AG04450 (cell line): ENCODE measurements around the gene ABHD6. TPM values are rescaled to one million over a fixed set of nuclear protein-coding genes. Genes with fewer than 3 reads are reported as not detected.
"Not testable (repeated sequence)": the region's sequence is repeated elsewhere in the genome, so short reads cannot be mapped to it uniquely, and the experiment has no call there.

ENCODE experiments used
- CTCF ChIA-PET: fragments of 300-600, 350-600 bp; formaldehyde crosslinking; extraction: SDS; loops from one replicate; lab custom pipeline; 2022; ENCODE audit warnings: antibody characterized with exemption, inconsistent platforms; lab: Charles Lee
- POLR2A ChIA-PET: fragments of 350-600 bp; formaldehyde crosslinking; extraction: SDS; loops from one replicate; lab custom pipeline; 2021; ENCODE audit warnings: antibody characterized with exemption, inconsistent platforms; lab: Yijun Ruan, JAX
- DNase-seq: peaks from one replicate; pipeline ENCODE4 v3.0.0-alpha.2; 2011; ENCODE audit warnings: low read depth, low spot score
- H3K27ac ChIP-seq: one replicate; pipeline ENCODE4 v1.5.1; 2012; ENCODE audit warnings: low read depth, low read length, control low read depth
- H3K27me3 ChIP-seq: one replicate; pipeline ENCODE4 v1.6.0; 2012; ENCODE audit warnings: low read length; ENCODE audit not compliant: control insufficient read depth, insufficient read depth
- H3K4me3 ChIP-seq: 2 replicates; pipeline ENCODE4 v1.5.1; 2011; ENCODE audit warnings: mild to moderate bottlenecking, low read depth, low read length, control low read depth
- H3K9me3 ChIP-seq: 2 replicates; pipeline ENCODE4 v1.5.1; 2012; ENCODE audit warnings: low read length; ENCODE audit not compliant: control insufficient read depth, insufficient read depth
- polyA plus RNA-seq: library from polyadenylated mRNA; depleted of rRNA; stranded (reverse); fragments of >200 nt; gene quantifications from 2 replicates; pipeline ENCODE4 v1.2.3, GENCODE V29; 2011
- TF ChIP-seq, protein P1 (sequence below): IDR thresholded peaks from 2 replicates; pipeline ENCODE4 v1.5.1; 2011; ENCODE audit warnings: low read depth, low read length, control low read depth, inconsistent platforms

The ABHD6 gene
- polyA plus RNA-seq, 1 experiment = 8.4 TPM

DNA sequence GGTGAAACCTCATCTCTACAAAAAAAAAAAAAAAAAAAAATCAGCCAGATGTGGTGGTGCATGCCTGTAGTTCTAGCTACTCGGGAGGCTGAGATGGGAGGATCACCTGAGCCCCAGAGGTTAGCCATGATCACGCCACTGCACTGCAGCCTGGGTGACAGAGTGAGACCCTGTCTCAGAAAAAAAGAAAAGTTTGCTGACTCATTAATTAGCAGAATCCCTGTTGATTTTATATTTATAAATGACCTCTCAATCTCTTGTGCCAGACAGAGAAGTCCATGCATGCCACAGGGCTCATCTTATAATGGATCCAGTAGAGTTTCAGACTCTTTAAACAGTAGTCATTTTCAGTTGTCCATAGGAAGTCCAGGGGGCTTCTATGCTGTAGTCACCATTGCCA lies 32.9 kb downstream of the ABHD6 start:
- H3K4me3 ChIP-seq = no peak overlapping the region
- TF ChIP-seq, protein P1, sequence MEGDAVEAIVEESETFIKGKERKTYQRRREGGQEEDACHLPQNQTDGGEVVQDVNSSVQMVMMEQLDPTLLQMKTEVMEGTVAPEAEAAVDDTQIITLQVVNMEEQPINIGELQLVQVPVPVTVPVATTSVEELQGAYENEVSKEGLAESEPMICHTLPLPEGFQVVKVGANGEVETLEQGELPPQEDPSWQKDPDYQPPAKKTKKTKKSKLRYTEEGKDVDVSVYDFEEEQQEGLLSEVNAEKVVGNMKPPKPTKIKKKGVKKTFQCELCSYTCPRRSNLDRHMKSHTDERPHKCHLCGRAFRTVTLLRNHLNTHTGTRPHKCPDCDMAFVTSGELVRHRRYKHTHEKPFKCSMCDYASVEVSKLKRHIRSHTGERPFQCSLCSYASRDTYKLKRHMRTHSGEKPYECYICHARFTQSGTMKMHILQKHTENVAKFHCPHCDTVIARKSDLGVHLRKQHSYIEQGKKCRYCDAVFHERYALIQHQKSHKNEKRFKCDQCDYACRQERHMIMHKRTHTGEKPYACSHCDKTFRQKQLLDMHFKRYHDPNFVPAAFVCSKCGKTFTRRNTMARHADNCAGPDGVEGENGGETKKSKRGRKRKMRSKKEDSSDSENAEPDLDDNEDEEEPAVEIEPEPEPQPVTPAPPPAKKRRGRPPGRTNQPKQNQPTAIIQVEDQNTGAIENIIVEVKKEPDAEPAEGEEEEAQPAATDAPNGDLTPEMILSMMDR = no peak
- ChIA-PET POLR2A (no interaction called here), CTCF (interaction anchor here (0.6 to 4.7 kb wide), 4 partner anchors 32 to 93 kb away, joined by 3 to 24 read pairs (median 8); partner anchors contain the start of genes HTD2 and RPP14)
- H3K27ac ChIP-seq = no peak overlapping the region
- H3K9me3 ChIP-seq = no peaks in the 10 kb centered on the region
- no peaks in the 10 kb centered on the region for H3K27me3 ChIP-seq
- no peak for DNase-seq

DNA sequence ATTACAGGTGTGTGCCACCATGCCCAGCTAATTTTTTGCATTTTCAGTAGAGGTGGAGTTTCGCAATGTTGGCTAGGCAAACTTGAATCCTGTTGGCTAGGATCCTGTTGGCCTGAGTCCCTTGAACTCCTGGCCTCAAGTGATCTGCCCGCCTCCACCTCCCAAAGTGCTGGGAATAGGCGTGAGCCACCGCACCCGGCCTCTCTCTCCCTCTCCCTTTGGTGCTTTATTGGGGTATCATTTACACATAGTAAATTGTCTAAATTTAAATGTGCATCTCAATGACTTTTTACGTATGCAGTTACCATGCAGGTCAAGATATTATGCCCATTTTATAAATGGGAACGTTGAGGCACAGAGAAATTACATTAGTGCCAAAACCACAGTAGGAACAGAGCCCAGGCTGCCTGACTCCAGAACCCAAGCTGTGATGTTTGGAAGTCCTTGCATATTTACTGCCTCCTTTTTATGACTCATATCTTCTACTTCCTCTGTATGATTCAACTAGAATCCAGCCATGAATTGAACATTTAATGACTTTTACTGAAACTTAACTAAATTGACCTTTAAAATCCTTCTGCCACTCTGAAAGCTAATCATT lies 34.4 kb downstream of the ABHD6 start:
- CTCF ChIA-PET = interaction anchor here (0.6 to 4.7 kb wide), 4 partner anchors 35 to 209 kb away, joined by 3 to 24 read pairs (median 8); partner anchors contain the start of genes HTD2 and RPP14
- POLR2A ChIA-PET = interaction anchor here (0.5 kb wide), 1 partner anchor 62 kb away, joined by 3 read pairs; no protein-coding TSS in a partner anchor

DNA sequence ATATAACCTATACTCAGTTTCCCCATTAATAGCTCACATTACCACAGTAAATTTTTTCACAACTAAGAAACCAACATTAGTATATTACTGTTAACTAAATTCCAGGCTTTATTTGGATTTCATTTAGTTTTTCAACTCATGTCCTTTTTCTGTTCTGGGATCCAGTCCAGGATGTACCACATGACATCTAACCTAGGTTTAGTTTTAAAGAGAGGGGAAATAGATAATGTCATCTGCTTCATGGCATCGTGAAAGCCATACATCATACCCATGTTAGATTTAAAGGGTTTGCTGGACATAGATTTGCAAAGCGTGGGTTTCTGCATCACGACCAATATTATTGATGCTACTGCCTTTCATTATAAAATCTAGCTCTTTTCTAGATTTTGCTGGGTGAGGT lies 35.3 kb downstream of the ABHD6 start:
- H3K27ac ChIP-seq = no peak overlapping the region
- no peaks in the 10 kb centered on the region for H3K27me3 ChIP-seq
- TF ChIP-seq, protein P1 = no peak
- no peak for DNase-seq
- H3K9me3 ChIP-seq = no peaks in the 10 kb centered on the region
- CTCF ChIA-PET = interaction anchor here (2.2 to 4.7 kb wide), 2 partner anchors 34 to 95 kb away, joined by 7 to 24 read pairs; partner anchors contain the start of genes HTD2 and RPP14
- H3K4me3 ChIP-seq = no peak overlapping the region
- POLR2A ChIA-PET = no interaction called here

More for the DNA sequence above, 34.4 kb downstream of the ABHD6 start:
- Histone ChIP-seq H3K4me3 (no peak overlapping the region), H3K9me3 (no peaks in the 10 kb centered on the region), H3K27ac (no peak overlapping the region), H3K27me3 (no peaks in the 10 kb centered on the region)
- TF ChIP-seq, protein P1 = no peak
- peak; percentile 71 for DNase-seq

DNA sequence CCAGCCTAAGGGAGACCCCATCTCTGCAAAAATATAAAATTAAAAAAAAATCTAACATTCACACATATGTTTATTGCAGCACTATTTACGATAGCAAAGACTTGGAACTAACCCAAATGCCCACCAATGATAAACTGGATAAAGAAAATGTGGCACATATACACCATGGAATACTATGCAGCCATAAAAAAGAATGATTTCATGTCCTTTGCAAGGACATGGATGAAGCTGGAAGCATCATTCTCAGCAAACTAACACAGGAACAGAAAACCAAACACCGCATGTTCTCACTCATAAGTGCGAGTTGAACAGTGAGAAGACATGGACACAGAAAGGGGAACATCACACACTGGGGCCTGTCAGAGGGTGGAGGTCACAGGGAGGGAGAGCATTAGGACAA lies 35.8 kb downstream of the ABHD6 start:
- H3K27ac ChIP-seq, DNase-seq, H3K4me3 ChIP-seq, H3K27me3 ChIP-seq, POLR2A ChIA-PET, H3K9me3 ChIP-seq: not testable (repeated sequence)
- CTCF ChIA-PET = interaction anchor here (4.7 kb wide), 1 partner anchor 33 kb away, joined by 24 read pairs; the partner anchor contains the start of genes HTD2 and RPP14

DNA sequence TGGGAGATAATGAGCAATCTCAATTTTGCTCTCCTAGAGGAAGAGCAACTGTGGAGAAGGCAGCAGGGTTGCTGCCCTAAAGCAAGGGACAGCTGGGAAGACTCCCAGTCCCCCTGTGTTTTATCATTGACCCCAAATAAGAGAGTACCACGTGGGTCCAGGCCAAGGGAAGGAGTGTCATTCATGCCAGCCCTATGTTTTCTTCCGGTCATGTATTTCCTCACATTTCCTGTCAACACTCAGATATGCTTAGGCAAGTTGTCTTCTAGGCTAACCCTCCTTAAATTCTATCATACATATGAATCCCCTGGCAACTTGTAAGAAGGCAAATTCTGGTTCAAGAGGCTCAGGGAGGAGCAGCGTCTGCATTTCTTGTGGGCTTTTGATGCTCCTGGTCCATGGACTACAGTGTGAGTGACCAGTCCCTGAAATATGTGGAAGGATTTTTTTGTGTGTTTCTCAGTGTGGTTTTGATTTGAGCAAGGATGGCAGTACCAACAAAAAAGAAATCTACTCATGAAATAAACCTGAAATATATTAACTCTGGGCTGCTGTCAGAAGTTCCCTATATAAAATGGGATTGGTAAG lies 36.5 kb downstream of the ABHD6 start:
- no peak for DNase-seq
- no peak overlapping the region for H3K4me3 ChIP-seq
- no peak overlapping the region for H3K27ac ChIP-seq
- ChIA-PET POLR2A (no interaction called here), CTCF (no interaction called here)
- TF ChIP-seq, protein P1 = no peak
- no peaks in the 10 kb centered on the region for H3K9me3 ChIP-seq
- no peaks in the 10 kb centered on the region for H3K27me3 ChIP-seq
